MCF 10A (cell line): ENCODE results near the gene DNLZ. TPM values are rescaled to one million over a fixed set of nuclear protein-coding genes. Genes with fewer than 3 reads are reported as not detected.

Experiments used
- BruUV-seq: library from RNA; stranded (reverse); fragments of 400-500 nt; replicated peaks from 2 replicates; lab custom pipeline; 2021; lab: Mats Ljungman, UMichigan
- CTCF ChIA-PET: fragments of 300-600 bp; sonication (Branson Sonifier 250); formaldehyde crosslinking; extraction: SDS; loops from one replicate; lab custom pipeline; 2021; ENCODE audit warnings: antibody characterized with exemption, inconsistent platforms; lab: Yijun Ruan, JAX
- POLR2A ChIA-PET: fragments of 300-600, 350-650 bp; sonication (Branson Sonifier 250); formaldehyde crosslinking; extraction: SDS; loops from one replicate; lab custom pipeline; 2020; ENCODE audit warnings: antibody characterized with exemption, inconsistent platforms; lab: Yijun Ruan, JAX
- DNase-seq: peaks from one replicate; pipeline ENCODE4 v3.0.0-alpha.2; 2018; ENCODE audit not compliant: unreplicated experiment
- H3K27ac Mint-ChIP-seq: one replicate; pipeline ENCODE4 v1.8.0; 2022; ENCODE audit warnings: mild to moderate bottlenecking, low read depth, mixed read lengths; ENCODE audit not compliant: unreplicated experiment
- H3K27me3 Mint-ChIP-seq: one replicate; pipeline ENCODE4 v1.8.0; 2022; ENCODE audit warnings: mixed read lengths; ENCODE audit not compliant: insufficient read depth, unreplicated experiment
- H3K36me3 Mint-ChIP-seq: one replicate; pipeline ENCODE4 v1.8.0; 2022; ENCODE audit warnings: mild to moderate bottlenecking, moderate library complexity, mixed read lengths; ENCODE audit not compliant: insufficient read depth, unreplicated experiment
- H3K4me1 Mint-ChIP-seq: one replicate; pipeline ENCODE4 v1.8.0; 2022; ENCODE audit warnings: mixed read lengths; ENCODE audit not compliant: insufficient read depth, unreplicated experiment
- H3K4me3 Mint-ChIP-seq: one replicate; pipeline ENCODE4 v1.8.0; 2022; ENCODE audit warnings: mild to moderate bottlenecking, moderate library complexity, mixed read lengths; ENCODE audit not compliant: unreplicated experiment
- H3K9me3 Mint-ChIP-seq: one replicate; pipeline ENCODE4 v1.8.0; 2022; ENCODE audit warnings: mixed read lengths; ENCODE audit not compliant: unreplicated experiment
- CTCF ChIP-seq: fragments of 200-600 bp; IDR thresholded peaks from one replicate; pipeline ENCODE4 v1.8.0; 2022; ENCODE audit warnings: antibody characterized with exemption, mild to moderate bottlenecking; ENCODE audit not compliant: unreplicated experiment
- intact Hi-C: fragments of 100-400 bp; cut with micrococcal nuclease; formaldehyde crosslinking; loops from 2 replicates; pipeline ENCODE4 v1.14.1; 2022
- total RNA-seq: library from RNA; stranded (reverse); gene quantifications from 2 replicates; pipeline ENCODE4 v1.2.3, GENCODE V29; 2022

DNLZ gene
- total RNA-seq, 1 experiment from 2014 or later = 30.5 TPM

DNA sequence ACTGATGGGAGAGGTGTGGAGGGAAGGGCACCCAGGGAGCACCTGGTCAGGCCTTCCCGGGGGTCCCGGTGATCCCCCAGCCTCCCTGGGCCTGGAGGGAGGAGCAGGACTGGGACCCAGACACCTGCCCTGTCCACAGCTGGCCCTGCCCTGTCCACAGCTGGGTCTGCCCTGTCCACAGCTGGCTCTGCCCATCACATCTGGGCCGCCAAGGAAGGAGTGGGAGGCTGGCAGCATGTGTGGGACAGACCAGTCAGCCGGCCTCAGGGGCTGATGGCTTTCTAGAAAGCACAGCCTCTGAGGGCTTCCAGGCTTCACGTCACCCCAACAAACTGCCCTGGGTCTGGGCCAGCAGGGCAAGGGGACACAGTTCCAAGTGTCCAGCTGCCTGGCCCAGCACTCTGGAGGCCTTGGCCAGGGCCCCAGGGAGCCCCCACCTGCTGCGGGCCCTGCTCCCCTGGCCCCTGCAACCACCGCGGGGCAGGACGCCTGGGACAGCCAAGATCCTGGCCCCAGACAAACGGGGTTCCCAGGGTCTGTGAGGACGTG lies 12.2 kb downstream of the DNLZ start:
- Mint-ChIP-seq H3K9me3 (no peaks in the 10 kb centered on the region), H3K27ac (no peak overlapping the region), H3K27me3 (no peaks in the 10 kb centered on the region), H3K36me3 (no peaks in the 10 kb centered on the region), H3K4me1 (peaks cover 5% of the 10 kb centered on the region), H3K4me3 (no peak overlapping the region)
- DNase-seq = no peak
- CTCF ChIA-PET = interaction anchor here (0.6 kb wide), 1 partner anchor 1159 kb away, joined by 4 read pairs; no protein-coding TSS in a partner anchor
- intact Hi-C loops = no loop called here
- BruUV-seq = no TSS peak
- no peak for TF ChIP-seq CTCF
- POLR2A ChIA-PET = no interaction called here

DNA sequence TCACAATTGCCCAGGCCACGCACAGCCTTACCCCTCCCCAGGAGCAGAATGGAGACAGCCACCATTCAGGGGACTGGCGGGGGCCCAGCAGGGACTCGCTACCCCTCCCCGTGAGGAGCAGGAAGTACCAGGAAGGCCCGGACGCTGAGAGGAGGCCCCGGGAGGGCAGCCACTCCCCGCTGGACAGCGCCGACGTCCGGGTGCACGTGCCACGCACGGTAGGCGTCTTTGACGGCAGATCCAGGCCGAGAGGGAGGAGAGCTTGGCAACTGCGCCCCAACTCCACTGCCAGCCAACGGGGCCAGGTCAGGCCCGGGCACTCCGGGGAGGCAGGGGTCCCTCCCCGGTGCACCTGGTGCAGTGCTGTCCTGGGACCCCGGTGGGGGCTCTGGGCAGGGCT lies 14.0 kb downstream of the DNLZ start:
- CTCF ChIA-PET = interaction anchor here (0.6 kb wide), 1 partner anchor 23 kb away, joined by 5 read pairs; no protein-coding TSS in a partner anchor
- TF ChIP-seq CTCF = no peak
- BruUV-seq = no TSS peak
- no peak for DNase-seq
- no peak overlapping the region for H3K4me3 Mint-ChIP-seq
- intact Hi-C loops = no loop called here
- H3K27me3 Mint-ChIP-seq = no peaks in the 10 kb centered on the region
- no peaks in the 10 kb centered on the region for H3K36me3 Mint-ChIP-seq
- H3K27ac Mint-ChIP-seq = no peak overlapping the region
- no peaks in the 10 kb centered on the region for H3K9me3 Mint-ChIP-seq
- H3K4me1 Mint-ChIP-seq = peaks cover 1% of the 10 kb centered on the region
- POLR2A ChIA-PET = no interaction called here

- no TSS peak for BruUV-seq
- POLR2A ChIA-PET = no interaction called here
These were observed 14.9 kb downstream of the DNLZ start for GRCh38 chr9:136348691-136349090.

More at GRCh38 chr9:136348691-136349090, 14.9 kb downstream of the DNLZ start:
- Mint-ChIP-seq H3K36me3 (no peaks in the 10 kb centered on the region), H3K4me1 (no peaks in the 10 kb centered on the region), H3K27ac (no peak overlapping the region), H3K4me3 (no peak overlapping the region), H3K27me3 (no peaks in the 10 kb centered on the region), H3K9me3 (no peaks in the 10 kb centered on the region)
- no peak for TF ChIP-seq CTCF
- intact Hi-C loops = no loop called here
- CTCF ChIA-PET = no interaction called here
- DNase-seq = no peak
